WI38 (cell line): Measurements from ENCODE around the gene BPIFB6.

Experiments used
- H3K4me3 ChIP-seq: 2 replicates; pipeline ENCODE4 v1.5.1; 2011; ENCODE audit warnings: low read depth, mild to moderate bottlenecking, control low read depth, low read length
- CTCF ChIP-seq: IDR thresholded peaks from 2 replicates; pipeline ENCODE4 v1.5.1; 2012; ENCODE audit warnings: low read depth, mild to moderate bottlenecking, control low read depth, low read length

The BPIFB6 gene

GRCh38 chr20:33028875-33029274, 2.6 kb upstream of the BPIFB6 start:
- no peak for TF ChIP-seq CTCF

GRCh38 chr20:33030076-33030475, 1.4 kb upstream of the BPIFB6 start:
- H3K4me3 ChIP-seq: no peak overlapping the region
- TF ChIP-seq CTCF: no peak

More at GRCh38 chr20:33028875-33029274, 2.6 kb upstream of the BPIFB6 start:
- H3K4me3 ChIP-seq: no peak overlapping the region

- TF ChIP-seq CTCF: no peak
- H3K4me3 ChIP-seq: no peak overlapping the region
These were observed 879 bp upstream of the BPIFB6 start for GRCh38 chr20:33030569-33030968.

- no peak overlapping the region for H3K4me3 ChIP-seq
- no peak for TF ChIP-seq CTCF
These were observed 1.1 kb downstream of the BPIFB6 start for GRCh38 chr20:33032555-33032954.

- TF ChIP-seq CTCF: no peak
- H3K4me3 ChIP-seq: no peak overlapping the region
These were observed 1.9 kb downstream of the BPIFB6 start for GRCh38 chr20:33033381-33033780.

GRCh38 chr20:33034115-33034514, 2.7 kb downstream of the BPIFB6 start:
- TF ChIP-seq CTCF: no peak
- no peak overlapping the region for H3K4me3 ChIP-seq

- TF ChIP-seq CTCF: no peak
- H3K4me3 ChIP-seq: no peak overlapping the region
These were observed 3.5 kb downstream of the BPIFB6 start for GRCh38 chr20:33034901-33035492.
